ENCODE measurements around the gene CHAC1.

DNA sequence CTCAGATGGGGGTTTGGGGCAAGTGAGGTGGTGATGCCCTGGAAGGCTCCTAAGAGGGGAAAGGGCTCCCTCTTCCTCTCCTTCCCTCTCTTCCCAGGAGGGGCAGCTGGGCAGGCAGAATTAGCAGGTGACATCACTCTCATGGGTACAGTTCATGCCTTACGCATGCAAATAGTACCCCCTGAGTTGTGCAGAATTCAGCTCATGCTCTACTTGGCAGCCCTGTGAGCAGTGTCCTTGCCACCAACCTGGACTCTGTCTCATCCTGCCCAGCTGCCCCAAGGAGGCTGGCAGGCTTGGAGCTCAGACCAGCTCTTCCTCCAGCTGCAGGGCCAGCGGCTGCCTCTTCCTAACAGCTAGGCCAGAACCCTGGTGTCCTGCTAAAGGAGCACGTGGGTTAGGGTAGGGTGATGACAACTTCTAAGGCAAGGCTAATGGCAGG is 3.3 kb downstream of the CHAC1 start:
- TF ChIP-seq POLR2AphosphoS5 (IDR thresholded peaks at IDR 0.05; ENCODE audit: low read depth) (no peak), GABPA (IDR thresholded peaks at IDR 0.05; ENCODE audit: low read depth) (no peak), SPI1 (IDR thresholded peaks at IDR 0.05; ENCODE audit: borderline replicate concordance, low read depth) (no peak)
- TF ChIP-seq, protein P1, sequence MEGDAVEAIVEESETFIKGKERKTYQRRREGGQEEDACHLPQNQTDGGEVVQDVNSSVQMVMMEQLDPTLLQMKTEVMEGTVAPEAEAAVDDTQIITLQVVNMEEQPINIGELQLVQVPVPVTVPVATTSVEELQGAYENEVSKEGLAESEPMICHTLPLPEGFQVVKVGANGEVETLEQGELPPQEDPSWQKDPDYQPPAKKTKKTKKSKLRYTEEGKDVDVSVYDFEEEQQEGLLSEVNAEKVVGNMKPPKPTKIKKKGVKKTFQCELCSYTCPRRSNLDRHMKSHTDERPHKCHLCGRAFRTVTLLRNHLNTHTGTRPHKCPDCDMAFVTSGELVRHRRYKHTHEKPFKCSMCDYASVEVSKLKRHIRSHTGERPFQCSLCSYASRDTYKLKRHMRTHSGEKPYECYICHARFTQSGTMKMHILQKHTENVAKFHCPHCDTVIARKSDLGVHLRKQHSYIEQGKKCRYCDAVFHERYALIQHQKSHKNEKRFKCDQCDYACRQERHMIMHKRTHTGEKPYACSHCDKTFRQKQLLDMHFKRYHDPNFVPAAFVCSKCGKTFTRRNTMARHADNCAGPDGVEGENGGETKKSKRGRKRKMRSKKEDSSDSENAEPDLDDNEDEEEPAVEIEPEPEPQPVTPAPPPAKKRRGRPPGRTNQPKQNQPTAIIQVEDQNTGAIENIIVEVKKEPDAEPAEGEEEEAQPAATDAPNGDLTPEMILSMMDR (IDR thresholded peaks at IDR 0.05; ENCODE audit: insufficient read depth, low read length): no peak
- TF ChIP-seq, protein P2, sequence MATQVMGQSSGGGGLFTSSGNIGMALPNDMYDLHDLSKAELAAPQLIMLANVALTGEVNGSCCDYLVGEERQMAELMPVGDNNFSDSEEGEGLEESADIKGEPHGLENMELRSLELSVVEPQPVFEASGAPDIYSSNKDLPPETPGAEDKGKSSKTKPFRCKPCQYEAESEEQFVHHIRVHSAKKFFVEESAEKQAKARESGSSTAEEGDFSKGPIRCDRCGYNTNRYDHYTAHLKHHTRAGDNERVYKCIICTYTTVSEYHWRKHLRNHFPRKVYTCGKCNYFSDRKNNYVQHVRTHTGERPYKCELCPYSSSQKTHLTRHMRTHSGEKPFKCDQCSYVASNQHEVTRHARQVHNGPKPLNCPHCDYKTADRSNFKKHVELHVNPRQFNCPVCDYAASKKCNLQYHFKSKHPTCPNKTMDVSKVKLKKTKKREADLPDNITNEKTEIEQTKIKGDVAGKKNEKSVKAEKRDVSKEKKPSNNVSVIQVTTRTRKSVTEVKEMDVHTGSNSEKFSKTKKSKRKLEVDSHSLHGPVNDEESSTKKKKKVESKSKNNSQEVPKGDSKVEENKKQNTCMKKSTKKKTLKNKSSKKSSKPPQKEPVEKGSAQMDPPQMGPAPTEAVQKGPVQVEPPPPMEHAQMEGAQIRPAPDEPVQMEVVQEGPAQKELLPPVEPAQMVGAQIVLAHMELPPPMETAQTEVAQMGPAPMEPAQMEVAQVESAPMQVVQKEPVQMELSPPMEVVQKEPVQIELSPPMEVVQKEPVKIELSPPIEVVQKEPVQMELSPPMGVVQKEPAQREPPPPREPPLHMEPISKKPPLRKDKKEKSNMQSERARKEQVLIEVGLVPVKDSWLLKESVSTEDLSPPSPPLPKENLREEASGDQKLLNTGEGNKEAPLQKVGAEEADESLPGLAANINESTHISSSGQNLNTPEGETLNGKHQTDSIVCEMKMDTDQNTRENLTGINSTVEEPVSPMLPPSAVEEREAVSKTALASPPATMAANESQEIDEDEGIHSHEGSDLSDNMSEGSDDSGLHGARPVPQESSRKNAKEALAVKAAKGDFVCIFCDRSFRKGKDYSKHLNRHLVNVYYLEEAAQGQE (IDR thresholded peaks at IDR 0.05; ENCODE audit: insufficient replicate concordance, low read depth): no peak

All from HL-60 (cell line).